ENCODE measurements around the gene NEK9. TPM values are rescaled to one million over a fixed set of nuclear protein-coding genes. Genes with fewer than 3 reads are reported as not detected.
"Not testable (repeated sequence)": the region's sequence is repeated elsewhere in the genome, so short reads cannot be mapped to it uniquely, and the experiment has no call there.

The NEK9 gene
- polyA plus RNA-seq, 4 donors = 120 to 150 (median 133) TPM

DNA sequence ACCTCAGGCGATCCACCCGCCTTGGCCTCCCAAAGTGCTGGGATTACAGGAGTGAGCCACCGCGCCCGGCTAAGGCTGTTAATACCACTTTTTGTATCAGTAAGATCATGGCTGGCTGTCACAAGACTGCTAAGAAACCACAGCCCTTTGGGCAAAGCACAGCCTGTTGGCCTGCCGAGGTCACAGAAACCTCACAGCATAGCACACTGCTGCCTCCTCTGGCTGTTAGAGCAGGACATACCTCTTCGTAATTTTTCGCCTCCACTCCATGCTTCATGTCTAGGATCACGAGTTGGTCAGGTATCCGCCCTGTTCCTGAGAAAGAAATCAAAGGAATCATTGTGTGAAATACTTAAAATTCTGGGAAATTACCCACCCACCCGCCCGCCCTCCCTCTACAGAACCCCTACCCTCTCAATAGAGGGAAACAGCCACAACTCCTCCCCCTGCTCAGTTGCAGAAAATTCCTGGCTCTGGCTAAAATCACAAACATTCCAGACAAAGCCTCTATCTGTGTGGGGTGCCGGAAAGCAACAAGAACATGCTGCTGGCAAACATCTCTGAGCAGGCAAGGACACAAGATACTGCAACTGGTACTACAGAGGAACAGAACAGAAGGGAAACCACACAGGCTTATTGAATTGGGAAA is 20.7 kb upstream of the NEK9 start:
- DNase-seq (ENCODE audit: low read depth in 4 of 4, low spot score in 2 of 4) = no peak

DNA sequence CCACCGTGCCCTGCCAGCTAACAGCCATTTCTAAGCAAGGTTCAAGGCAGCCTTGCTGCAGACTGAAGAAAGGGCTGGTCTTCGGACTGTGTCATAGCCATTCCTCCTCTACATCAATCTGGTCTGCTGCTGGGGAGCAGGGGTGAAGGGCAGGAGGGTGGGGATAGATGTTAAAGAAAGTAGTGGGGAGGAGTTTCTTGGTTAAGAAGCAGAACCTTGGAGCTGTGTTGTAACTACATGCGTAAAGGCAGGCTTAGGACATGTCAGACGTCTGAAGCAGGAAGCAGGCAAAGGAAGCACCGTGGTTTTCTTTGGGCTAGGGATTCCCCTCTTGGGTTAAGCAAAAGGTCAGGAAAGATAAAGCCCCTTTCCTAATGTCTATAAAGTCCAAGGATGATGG is 18.1 kb upstream of the NEK9 start:
- no peak for DNase-seq (ENCODE audit: low read depth in 4 of 4, low spot score in 2 of 4)

DNA sequence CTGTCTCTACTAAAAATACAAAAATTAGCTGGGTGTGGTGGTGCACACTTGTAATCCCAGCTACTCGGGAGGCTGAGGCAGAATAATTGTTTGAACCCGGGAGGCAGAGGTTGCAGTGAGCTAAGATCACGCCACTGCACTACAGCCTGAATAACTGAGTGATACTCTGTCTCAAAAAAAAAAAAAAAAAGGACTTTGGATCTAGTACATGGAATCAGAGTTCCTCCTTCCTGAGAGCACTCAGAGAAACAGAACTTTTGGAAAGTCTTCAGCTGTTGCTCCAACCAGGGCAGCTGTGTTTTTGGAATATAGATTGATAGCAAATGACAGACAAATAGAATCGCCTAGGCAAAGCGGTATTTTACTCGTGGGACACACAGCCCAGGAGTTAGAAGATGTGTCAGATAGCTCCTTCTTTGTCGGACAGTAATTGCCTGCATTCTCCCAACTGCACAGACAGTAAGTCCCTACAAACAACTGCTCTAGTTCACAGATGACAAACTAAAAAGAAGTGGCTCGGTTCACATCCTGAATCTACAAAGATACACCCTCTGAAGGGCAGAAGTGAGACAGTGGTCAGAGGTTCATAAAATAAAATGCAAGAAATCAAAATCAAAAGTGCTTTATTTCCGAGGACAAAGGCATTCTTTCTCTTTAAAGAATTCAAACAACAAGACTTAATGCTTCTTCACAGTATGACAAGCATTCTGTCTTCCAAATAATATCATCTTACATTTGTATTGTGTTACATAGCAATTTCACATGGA is 17.1 kb upstream of the NEK9 start:
- DNase-seq (ENCODE audit: low read depth in 4 of 4, low spot score in 2 of 4) = no peak

DNA sequence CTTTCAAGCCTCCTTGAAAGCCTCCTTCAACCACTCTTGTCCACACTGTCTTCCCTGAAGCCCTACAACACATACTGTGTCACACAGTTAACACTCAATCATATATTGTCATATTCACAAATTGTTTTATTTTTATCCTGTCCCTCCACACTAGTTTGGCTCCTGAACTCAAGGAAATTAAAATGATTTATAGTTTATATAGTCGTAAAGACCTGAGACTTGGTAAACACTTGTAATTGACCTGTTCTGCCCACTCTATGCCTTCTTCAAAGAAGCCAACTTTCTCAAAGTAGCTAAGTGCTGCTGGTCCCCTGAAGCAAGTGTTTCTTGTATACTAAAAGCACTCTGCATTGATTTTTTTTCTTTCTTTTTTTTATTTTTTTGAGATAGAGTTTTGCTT is 15.6 kb upstream of the NEK9 start:
- no peak for DNase-seq (ENCODE audit: low read depth in 4 of 4, low spot score in 2 of 4)

DNA sequence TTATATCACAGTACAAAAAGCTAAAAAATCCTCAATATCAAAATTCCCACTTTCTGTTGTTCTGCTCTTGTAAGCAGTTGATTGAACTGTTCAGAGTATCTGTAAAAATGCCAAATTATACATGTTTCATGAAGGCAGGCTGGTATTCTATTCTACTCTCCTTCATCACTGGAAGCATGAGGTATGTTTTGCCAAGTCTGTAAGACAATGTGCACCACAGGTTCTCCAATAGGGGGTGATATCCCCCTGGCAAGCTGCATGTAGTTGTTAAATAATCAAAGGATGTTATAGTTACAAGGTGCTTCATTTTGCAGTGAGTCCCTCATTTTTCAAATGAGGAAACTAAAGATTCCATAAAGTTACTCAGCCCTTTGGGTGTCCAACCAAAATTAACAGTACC is 15.1 kb upstream of the NEK9 start:
- DNase-seq (ENCODE audit: low read depth in 4 of 4, low spot score in 2 of 4) = no peak

DNA sequence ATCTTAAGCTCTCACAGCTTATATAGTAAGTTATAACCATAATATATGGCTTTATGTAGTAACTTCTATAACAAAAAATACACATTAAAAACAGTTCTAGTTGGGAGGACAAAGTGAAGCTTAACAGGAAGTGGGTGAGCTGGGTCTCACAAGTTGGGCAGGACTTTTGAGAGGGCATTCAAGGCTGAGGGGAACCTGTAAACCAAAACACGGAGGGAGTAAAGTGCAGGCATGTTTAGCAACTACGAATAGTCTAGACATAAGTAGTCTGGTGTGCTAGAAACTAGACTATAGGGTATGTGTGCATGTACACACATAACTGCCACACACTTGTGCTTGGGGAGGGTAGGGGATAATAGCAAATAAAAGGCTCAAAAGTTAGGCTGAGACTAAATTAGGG is 14.2 kb upstream of the NEK9 start:
- no peak for DNase-seq (ENCODE audit: low read depth in 4 of 4, low spot score in 2 of 4)

DNA sequence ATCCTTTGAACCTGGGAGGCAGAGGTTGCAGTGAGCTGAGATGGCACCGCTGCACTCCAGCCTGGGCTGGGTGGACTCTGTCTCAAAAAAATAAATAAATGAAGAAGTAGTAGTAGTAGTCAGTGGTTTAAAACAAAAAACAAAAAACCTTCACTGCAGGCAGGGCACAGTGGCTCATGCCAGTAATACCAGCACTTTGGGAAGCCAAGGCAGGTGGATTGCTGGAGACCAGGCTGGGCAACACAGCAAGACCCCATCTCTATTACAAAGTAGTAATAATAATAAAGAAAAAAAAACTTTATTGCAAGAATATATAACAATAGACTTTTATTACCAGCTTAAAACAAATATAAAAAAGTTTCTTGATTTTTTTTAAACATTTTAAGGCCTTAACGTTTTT is 13.8 kb upstream of the NEK9 start:
- no peak for DNase-seq (ENCODE audit: low read depth in 4 of 4, low spot score in 2 of 4)

DNA sequence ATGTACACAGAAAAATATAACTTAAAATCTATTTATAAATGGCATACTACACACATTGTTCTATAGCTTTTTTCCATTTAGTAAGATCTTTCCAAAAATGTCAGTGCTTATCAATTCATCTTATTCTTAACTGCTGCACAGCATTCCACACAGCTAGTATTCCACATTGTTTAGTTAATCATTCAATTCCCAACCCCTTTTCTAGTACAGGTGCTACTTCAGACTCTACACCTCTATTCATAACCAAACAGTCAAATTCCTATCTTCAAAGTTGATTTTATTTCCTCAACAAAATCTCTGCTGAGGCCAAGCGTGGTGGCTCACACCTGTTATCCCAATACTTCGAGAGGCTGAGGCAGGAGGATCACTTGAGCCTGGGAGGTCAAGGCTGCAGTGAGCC is 12.3 kb upstream of the NEK9 start:
- no peak for DNase-seq (ENCODE audit: low read depth in 4 of 4, low spot score in 2 of 4)

DNA sequence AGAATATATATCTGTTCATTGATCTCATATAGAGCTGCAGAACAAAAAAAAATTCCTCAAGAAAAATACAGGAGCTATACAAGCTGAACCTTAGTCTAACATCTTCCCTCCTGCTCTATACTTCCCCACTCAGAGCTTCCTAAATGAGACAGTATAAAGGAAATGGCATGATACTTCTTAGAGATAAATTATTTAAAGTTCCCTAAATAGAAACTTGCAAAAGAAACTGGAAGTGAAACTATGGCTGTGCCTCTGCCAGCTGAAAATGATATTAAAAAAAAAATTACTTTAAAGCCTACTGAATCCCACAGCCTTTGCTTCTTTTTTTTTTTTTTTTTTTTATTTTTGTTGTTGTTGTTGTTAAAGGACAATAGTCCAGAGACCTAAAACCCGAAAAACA is 11.6 kb upstream of the NEK9 start:
- no peak for DNase-seq (ENCODE audit: low read depth in 4 of 4, low spot score in 2 of 4)

DNA sequence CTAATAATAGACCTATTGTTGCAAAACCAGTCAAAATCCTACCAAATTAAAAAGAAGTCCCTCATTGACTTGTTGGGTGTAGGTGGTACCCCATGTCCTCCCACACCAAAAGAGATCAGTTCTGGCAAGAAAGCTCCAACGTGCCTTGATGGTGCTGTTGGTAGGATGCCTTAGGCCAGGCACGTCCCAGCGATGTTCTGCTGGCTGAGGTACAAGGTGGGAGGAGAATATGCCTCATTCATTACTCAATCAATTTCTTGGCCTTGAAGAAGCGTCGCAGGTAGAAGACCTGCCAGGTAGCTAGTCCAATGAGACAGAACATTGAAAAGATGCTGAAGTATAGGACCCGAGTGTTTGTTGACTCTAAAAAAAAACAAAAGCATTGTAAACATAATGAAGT is 7.8 kb upstream of the NEK9 start:
- DNase-seq (ENCODE audit: low read depth in 4 of 4, low spot score in 2 of 4) = no peak

DNA sequence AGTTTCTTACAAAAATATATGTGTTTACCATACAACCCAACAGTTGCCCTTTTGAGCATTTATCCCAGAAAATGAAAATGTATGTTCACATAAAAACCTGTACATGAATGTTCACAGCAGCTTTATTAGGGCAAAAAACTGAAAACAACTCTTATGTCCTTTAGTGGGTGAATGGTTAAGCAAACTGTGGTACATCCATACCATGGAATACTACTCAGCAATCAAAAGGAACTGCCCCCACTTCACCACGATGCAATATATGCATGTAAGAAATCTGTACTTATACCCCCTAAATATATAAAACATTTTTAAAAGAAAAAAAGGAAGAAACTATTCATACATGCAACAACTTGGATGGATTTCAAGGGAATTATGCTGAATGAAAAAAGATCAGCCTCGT is 6.7 kb upstream of the NEK9 start:
- no peak for DNase-seq (ENCODE audit: low read depth in 4 of 4, low spot score in 2 of 4)

DNA sequence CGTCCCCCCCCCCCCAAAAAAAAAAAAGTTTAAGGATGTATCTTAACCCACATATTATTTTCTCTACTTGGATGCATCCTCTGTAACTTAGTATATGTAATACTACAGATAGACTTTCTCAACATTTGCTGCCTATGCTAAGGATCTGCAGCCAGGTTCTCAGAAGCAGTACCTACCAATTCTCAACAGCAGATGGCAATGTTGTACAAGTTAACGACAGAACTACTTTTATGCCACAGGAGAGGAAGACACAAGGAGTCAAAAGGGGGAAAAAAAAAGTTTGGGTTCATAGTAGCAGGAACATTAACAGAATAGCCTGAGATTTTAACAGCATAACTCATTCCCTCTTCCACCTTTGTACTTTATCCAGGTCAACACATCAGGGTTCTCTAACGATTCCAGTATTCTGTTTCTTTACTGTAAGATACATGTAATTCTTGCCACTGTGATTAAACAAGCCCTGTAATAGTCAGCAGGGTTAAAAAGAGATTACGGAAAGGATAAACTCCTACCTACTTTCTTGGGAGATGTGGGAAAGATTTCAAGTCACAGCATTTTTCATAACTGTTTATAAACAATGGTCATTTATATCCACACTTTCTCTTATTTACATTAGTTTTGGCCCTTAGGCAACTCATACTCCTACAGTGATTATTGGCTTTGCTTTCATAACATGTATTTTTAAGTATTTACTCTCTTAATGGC is 5.7 kb upstream of the NEK9 start:
- peak in 2 of 4 donors; percentile 56 to 70 for DNase-seq (ENCODE audit: low read depth in 4 of 4, low spot score in 2 of 4)

DNA sequence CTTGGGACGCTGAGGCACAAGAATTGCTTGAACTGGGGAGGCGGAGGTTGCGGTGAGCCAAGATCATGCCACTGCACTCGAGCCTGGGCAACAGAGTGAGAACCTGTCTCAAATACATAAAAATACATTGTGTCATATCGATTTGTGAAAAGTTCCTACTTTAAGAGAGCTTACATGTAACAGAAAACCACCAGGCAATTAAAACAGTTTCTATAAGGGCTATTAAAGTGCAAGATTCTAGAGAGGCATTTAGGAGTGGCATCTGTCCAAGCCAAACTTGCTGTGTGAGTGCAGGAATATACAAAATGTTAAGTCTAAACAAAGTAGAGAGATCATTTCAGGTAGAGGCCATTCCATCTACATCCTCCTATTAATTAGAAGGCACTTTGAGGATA is 1.7 kb upstream of the NEK9 start:
- DNase-seq (ENCODE audit: low read depth in 4 of 4, low spot score in 2 of 4) = no peak

DNA sequence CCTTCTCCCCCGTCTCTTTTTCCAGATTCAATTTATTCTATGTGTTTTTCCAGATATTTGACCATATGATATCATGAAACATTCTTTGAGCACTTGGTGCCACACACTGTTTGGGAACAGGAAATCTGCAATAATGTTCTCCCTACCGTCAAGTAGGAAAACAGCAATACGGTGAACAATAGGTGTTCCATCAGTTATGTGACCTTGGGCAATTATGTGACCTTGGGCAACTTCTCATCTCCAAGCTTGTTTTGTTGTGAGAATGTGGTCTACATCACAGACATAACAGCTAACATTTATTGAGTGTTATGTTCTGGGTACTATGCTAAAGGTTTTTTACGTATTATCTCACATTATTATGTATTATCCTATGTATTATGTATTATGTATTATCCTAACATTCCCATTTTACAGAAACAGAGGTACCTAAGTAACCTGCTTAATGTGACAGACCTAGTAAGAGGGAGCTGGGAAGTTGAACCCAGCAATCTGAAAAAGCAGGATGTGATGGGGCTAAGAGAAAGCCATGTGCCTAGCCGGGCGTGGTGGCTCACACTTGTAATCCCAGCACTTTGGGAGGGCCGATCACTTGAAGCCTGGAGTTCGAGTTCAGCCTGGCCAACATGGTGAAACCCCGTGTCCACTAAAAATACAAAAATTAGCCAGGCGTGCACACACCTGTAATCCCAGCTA is 1.2 kb upstream of the NEK9 start:
- DNase-seq (ENCODE audit: low read depth in 4 of 4, low spot score in 2 of 4) = no peak

DNA sequence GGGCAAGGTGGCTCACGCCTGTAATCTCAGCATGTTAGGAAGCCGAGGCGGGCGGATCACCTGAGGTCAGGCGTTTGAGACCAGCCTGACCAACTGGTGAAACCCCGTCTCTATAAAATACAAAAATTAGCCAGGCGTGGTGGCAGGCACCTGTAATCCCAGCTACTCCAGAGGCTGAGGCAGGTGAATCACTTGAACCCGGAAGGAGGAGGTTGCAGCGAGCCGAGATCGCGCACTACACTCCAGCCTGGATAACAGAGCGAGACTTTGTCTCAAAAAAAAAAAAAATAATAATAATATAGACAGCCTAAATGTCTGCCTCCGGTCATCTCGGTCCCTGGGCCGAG is 599 bp upstream of the NEK9 start:
- not testable (repeated sequence) for DNase-seq (ENCODE audit: low read depth in 4 of 4, low spot score in 2 of 4)

DNA sequence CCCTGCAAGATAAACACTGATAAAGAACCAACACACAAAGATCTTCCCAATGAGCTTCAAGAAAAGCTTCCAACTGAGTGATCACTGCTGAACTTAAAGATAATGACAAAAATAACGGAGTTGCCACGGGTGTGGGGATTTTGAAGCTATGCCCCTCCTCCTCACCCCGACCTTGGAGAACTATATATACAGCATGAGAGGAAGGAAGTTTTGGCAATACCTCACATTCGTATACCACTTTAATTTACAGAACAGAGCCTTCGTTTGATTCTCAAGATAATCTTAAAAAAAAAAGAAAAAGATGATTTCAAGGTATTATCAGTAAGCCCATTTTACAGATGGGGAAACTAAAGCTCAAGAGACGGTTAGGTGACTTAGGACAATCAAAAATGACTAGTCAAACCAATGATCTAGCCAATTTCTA is 715 bp downstream of the NEK9 start:
- no peak for DNase-seq (ENCODE audit: low read depth in 4 of 4, low spot score in 2 of 4)

DNA sequence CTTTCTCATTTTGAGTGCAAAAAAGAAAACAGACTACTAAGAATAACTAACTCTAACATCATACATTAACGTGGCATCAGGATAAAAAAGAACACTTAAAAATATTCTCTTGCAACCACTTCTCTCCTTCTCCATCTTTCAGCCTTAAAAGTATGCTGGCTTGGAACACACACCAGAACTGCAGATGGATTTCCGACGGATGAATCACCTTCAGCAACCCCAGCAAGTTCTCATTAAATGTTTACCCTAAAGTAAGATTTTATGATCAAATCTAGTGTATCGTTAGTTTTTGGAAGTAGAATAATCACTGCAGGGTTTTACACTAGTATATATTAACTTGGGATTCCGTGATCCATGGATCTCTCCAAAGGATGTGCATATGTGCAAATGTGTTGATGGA is 1.2 kb downstream of the NEK9 start:
- no peak for DNase-seq (ENCODE audit: low read depth in 4 of 4, low spot score in 2 of 4)

DNA sequence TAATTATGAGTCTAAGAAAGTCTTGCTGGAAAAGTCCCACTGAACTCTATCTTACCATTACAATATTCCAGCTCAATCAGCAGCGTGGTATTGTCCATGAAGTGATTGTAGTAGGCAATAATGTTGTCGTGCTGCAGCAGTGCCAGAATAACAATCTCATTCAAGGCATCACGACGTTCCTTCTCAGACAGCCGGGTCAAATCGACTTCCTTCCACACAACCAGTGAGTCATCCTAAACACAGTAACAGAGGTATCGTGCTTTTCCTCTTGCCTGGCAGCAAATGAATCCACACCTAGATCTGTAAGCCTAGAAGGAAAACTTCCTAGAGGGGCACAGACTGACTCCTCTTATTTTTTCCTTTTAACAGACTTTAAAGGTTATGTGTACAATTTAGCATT is 2.9 kb downstream of the NEK9 start:
- DNase-seq (ENCODE audit: low read depth in 4 of 4, low spot score in 2 of 4) = no peak

DNA sequence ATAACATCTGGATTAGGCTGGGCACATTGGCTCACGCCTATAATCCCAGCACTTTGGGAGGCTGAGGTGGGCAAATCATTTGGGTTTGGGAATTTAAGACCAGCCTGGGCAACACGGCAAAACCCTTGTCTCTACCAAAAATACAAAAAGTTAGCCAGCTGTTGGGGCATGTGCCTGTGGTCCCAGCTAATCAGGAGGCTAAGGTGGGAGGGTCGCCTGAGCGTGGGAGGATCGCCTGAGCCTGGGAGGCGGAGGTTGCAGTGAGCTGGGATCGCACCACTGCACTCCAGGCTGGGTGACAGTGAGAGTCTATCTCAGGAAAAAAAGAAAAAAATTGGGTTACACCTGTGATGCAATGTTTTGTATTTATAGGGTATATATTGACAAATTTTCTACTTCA is 5.3 kb downstream of the NEK9 start:
- no peak for DNase-seq (ENCODE audit: low read depth in 4 of 4, low spot score in 2 of 4)

DNA sequence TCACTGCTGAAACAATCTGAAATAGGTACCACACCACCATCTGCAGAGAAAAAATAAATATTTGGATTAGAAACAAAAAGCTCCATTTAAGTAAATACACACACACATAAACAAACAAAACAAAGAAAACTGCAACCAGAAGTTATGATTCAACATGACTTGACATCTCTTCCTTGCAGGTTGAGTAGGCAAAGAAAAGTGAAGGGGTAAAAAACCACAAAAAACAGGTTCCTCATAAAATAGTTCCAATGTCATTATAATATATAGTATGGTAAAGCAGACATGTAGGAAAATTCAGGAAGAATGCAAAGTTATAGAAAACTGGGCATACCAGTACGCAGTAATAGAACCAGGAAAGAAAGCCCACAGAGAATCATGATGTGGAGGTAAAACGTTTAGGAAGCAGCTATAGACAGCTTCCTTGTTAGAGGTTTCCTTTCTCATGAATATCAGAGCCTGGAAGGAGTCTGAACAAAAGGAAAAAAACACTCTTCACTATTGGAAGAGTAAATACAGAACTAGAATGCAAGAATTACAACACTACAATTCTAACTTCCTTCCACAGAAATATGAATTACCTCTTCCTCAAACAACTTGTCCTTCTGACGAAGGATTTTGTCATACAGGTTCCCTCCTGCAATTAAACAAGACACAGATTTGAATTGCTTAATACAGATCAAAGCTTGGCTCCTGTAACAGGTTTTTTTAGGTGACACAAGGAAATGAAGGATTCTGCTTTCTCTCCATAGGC is 6.1 kb downstream of the NEK9 start:
- no peak for DNase-seq (ENCODE audit: low read depth in 4 of 4, low spot score in 2 of 4)

DNA sequence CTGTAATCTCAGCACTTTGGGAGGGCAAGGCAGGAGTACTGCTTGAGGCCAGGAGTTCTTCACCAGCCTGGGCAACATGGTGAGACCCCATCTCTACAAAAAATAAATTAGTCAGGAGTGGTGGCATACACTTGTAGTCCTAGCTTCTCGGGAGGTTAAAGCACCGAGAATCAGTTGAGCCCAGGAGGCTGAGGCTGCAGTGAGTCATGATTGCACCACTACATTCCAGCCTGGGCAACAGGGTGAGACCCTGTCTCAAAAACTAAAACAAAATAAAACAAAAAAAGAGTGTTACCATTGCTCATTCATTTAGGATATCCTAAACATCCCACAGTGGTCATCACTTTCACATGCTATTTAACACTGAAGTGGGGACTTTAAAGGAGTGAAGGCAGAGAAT is 7.8 kb downstream of the NEK9 start:
- DNase-seq (ENCODE audit: low read depth in 4 of 4, low spot score in 2 of 4) = no peak

Data from left renal cortex interstitium (tissue), 4 donors.